ENCODE measurements around the gene FNDC11.

The FNDC11 gene

DNA sequence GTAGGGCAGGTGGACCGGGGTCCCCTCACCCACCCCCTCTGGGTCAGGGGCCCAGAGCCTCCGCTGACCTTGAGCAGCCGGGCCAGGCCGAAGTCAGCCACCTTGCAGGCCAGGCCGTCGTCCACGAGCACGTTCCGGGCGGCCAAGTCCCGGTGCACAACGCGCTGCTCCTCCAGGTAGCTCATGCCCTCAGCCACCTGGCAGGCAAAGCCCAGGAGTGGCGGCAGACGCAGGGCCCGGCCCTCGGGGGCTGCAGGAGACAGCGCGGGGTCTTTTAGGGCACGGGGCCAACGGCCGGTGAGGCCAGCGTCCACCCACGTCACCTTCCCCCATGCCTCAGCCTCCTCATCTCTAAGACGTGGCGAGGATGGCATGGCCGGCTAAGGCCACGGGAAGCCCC is 12.6 kb upstream of the FNDC11 start:
- DNase-seq, result no peak

- DNase-seq, result no peak
Observed at GRCh38 chr20:63542031-63542559, 11.9 kb upstream of the FNDC11 start.

GRCh38 chr20:63542696-63543095 is 11.3 kb upstream of the FNDC11 start:
- no peak for DNase-seq

GRCh38 chr20:63543131-63543530 is 10.8 kb upstream of the FNDC11 start:
- no peak for DNase-seq

DNA sequence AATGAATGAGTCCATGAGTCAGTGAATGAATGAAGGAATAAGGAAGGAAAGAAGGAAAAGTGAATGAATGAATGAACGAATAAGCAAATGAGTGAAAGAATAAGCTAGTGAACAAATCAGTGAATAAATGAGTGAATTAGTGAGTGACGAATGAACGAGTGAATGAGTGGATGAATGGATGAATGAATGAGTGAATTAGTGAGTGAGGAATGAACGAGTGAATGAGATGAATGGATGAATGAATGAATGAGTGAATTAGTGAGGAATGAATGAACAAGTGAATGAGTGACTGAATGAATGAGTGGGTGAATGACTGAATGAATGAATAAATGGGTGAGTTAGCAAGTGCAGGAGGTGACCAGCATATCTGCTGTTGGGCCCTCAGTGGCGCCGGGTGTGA is 10.2 kb upstream of the FNDC11 start:
- no peak for DNase-seq

DNA sequence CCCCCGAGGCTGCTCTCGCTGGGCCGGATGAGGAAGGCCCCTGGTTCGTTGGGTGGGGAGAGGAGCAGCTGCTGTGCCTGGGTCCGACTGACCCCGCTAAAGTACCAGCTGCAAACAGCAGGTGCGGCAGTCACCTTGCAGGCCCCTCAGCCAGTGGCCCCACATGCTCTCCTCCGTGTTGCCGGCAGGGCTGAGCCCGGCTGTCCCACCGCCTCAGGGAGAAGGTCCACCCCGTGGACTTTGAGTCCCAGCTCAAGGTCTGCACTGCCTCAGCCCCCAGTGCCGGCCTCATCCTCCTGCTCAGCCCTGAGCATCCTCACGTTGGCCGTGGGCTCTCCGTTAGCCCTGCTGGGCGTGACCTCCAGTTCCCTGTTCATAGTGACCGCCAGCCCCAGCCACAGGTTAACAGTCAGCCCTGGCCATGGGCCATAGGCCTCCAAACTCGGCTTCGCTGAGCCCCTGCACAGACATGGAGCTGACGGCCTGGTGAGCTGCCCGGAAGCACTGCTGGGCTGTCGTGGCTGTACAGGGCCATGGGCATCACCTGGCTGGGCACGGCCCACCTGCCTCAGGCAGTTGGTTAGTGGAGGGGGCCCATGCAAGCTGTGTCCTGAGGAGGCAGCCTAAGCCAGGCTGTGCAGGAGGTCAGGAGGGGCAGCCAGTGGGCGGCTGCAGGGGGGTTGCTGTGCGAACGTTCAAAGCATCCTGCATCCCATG is 9.6 kb upstream of the FNDC11 start:
- no peak for DNase-seq

GRCh38 chr20:63544958-63545516 is 8.9 kb upstream of the FNDC11 start:
- DNase-seq, result no peak

DNA sequence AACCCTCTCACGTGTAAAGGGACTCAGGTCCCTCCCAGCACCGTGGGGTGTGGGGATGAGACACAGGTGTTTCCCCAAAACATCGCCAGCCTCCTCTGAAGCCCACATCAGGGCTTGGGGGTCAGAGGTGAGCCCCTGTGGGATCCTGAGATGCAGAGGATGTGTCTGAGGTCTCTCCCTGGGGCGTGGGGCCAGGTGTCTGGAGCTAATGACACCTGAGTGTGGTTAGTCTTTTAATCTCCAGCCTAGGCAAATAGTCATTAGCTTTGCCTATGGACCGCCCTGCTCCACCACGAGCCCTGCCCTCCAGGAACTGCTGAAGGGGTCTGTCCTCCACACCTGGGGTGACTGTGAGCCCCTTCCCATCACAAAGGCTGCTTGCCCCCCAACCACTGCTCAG is 8.1 kb upstream of the FNDC11 start:
- no peak for DNase-seq

DNA sequence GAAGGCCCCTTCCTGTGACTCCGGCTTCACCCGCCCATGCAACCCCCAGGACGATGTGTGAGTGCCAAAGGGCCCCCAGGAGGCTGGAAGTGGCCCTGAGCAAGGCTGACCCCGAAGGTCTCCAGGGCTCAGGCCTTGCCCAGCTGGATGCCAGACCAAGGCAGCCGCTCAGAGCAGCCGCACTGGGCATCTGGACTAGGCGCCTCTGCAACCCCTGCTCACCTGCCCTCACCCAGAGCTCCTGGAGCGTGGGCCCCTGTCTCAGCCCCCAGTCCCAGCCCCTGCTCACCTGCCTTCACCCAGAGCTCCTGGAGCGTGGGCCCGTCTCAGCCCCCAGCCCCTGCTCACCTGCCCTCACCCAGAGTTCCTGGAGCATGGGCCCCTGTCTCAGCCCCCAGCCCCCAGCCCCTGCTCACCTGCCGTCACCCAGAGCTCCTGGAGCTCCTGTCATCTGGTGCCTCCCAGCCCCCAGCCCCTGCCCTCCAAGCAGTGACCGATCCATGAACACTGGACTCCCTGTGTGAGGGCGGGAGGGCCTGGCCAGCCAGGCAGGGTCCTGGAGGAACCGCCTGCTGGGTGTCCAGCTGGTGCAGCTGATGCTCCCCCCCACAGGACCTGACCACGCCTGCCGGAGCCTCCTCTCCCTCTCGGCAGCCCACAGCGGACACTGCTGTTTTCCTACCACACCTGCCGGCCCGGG is 7.6 kb upstream of the FNDC11 start:
- DNase-seq, result no peak

GRCh38 chr20:63546956-63547724 is 6.8 kb upstream of the FNDC11 start:
- DNase-seq, result no peak

GRCh38 chr20:63547725-63548480 is 6.1 kb upstream of the FNDC11 start, which contains the start of gene SRMS:
Gene SRMS, minus strand, starts transcription at chr20:63547749. Its CDS starts 286 bp downstream, at chr20:63547463.
- DNase-seq, result no peak

DNA sequence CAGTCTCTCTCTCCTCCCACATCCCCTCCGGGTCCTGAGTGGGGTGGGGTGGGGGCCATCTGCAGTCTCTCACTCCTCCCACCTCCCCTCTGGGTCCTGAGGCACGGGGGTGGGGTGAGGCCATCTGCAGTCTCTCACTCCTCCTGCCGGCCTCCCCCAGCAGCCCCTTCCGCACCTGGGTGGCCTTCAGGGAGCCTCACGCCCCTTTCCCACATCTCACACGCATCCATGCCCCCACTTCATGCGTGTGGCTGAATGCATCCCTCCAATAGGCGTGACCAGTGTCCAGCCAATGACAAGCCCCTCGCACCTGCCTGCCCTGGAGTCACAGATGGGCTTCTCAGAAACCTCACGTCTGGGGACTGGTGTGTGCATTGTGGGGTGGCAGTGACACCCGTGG is 5.4 kb upstream of the FNDC11 start:
- no peak for DNase-seq

DNA sequence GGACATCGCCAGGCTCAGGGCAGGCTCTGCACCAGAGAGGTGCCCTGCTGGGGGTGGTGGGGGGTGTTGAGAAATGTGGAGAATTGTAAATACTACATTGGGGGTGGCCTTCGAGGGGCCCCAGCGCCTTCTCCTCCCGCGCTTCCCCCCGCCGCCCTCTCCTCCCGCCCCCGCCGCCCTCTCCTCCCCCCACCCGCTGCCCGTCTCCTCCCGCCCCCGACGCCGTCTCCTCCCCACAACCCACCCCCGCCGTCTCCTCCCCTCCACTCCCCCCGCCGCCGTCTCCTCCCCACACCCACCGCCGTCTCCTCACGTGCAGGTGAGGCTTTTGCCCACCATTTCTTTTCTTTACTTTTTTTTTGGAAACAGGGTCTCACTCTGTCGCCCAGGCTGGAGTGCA is 4.9 kb upstream of the FNDC11 start:
- DNase-seq, result no peak

- DNase-seq, result no peak
Observed at GRCh38 chr20:63549679-63550282, 4.2 kb upstream of the FNDC11 start.

DNA sequence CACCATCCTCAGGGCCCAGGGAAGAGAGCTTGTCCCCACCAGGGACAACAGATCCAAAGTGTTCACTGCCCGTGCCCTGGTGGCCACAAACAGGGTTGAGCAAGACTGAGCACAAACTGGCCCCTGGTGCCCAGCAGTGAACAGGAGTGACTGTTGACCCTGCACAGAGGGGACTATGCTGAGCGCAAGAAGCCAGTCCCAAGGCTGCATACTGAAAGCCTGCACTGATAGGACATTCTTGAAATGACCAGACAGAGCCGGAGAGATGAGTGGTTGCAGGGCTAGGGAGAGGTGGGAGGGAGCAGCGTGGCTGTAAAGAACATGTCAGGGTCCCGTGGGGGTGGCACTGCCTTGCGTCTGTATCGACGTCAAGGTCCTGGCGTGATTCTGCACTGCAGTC is 2.9 kb upstream of the FNDC11 start:
- DNase-seq, result no peak

DNA sequence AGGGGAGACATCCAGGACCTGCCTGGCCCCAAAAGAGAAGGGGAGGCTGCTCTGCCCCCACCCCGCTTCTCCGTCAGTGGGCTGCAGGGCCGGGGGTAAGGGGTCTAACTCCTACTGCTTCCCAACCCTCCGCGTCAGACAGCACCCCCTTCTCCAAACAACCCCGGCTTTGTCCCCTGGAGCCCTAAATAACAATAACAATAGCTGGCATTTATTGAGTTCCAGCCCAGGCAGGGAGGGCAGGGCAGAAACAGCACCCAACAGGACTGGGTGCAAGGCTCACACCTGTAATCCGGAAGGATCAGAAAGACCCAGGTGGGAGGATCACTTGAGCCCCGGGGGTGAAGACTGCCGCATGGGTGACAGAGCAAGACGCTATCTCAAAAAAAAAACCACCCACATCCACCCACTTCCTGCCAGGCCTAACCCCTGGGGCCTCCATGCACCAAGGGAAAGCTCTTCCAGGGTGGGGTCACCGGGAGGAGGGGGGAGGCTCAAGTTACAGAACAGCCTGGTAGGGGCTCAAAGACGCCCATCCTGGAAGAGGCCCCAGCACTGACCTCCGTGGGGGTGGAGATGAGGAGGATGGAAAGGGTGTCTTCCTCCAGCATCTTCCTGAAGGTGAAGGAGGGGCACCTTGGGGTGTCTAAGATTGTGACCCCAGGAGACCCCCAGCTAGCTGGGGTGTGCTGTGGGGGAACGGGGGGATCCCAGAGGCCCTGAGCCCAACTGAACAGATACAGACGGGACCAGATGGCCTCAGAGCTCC is 1.3 kb upstream of the FNDC11 start:
- DNase-seq, result no peak

GRCh38 chr20:63553251-63553932 is 567 bp upstream of the FNDC11 start:
- peak; percentile 79 for DNase-seq

GRCh38 chr20:63554361-63555278 is 661 bp downstream of the FNDC11 start:
- no peak for DNase-seq

- no peak for DNase-seq
Observed at GRCh38 chr20:63555661-63556381, 1.9 kb downstream of the FNDC11 start.
